ENCODE results near the gene SERAC1.

Gene SERAC1

DNA sequence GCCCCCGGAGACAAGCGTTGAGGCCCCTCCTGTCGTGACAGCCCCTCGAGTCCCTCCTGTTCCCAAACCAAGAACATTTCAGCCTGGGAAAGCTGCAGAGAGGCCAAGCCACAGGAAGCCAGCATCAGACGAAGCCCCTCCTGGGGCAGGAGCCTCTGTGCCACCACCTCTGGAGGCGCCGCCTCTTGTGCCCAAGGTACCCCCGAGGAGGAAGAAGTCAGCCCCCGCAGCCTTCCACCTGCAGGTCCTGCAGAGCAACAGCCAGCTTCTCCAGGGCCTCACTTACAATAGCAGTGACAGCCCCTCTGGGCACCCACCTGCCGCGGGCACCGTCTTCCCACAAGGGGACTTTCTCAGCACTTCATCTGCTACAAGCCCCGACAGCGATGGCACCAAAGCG is 72.4 kb downstream of the SERAC1 start:
- TF ChIP-seq, protein P1, sequence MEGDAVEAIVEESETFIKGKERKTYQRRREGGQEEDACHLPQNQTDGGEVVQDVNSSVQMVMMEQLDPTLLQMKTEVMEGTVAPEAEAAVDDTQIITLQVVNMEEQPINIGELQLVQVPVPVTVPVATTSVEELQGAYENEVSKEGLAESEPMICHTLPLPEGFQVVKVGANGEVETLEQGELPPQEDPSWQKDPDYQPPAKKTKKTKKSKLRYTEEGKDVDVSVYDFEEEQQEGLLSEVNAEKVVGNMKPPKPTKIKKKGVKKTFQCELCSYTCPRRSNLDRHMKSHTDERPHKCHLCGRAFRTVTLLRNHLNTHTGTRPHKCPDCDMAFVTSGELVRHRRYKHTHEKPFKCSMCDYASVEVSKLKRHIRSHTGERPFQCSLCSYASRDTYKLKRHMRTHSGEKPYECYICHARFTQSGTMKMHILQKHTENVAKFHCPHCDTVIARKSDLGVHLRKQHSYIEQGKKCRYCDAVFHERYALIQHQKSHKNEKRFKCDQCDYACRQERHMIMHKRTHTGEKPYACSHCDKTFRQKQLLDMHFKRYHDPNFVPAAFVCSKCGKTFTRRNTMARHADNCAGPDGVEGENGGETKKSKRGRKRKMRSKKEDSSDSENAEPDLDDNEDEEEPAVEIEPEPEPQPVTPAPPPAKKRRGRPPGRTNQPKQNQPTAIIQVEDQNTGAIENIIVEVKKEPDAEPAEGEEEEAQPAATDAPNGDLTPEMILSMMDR (IDR thresholded peaks at IDR 0.05) = no peak
- Histone ChIP-seq H3K79me2 (no peaks in the 10 kb centered on the region), H3K36me3 (ENCODE audit: control insufficient read depth, insufficient read depth, low read length) (no peaks in the 10 kb centered on the region), H3K9ac (no peak overlapping the region), H3K27ac (no peak overlapping the region), H3K27me3 (ENCODE audit: control insufficient read depth, insufficient read depth, low read length) (no peaks in the 10 kb centered on the region), H3K4me3 (ENCODE audit: low read depth, low read length) (no peak overlapping the region), H2AFZ (no peak overlapping the region), H3K4me2 (ENCODE audit: low read length) (no peak overlapping the region), H3K4me1 (no peaks in the 10 kb centered on the region), H3K9me3 (ENCODE audit: control insufficient read depth, low read length) (no peaks in the 10 kb centered on the region)

DNA sequence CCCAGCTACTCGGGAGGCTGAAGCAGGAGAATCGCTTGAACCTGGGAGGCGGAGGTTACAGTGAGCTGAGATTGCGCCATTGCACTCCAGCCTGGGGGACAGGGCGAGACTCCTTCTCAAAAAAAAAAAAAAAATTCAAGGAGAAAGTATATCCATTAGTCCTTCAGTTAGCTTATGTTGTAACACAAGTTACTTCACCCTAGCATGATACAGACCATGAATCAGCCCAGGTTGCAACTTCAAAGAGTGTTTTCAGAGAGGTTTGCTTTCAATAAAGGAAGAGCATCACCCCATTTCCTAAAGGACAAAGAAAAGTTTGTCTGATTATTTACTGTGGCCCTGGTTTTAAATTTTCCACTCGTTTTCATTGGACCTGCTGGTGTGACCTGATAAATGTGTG is 73.0 kb downstream of the SERAC1 start:
- Histone ChIP-seq H3K4me2 (ENCODE audit: low read length) (no peak overlapping the region), H3K9ac (no peak overlapping the region), H3K4me3 (ENCODE audit: low read depth, low read length) (no peak overlapping the region), H3K9me3 (ENCODE audit: control insufficient read depth, low read length) (no peaks in the 10 kb centered on the region), H3K27ac (no peak overlapping the region), H3K4me1 (no peaks in the 10 kb centered on the region), H2AFZ (no peak overlapping the region), H3K79me2 (no peaks in the 10 kb centered on the region), H3K27me3 (ENCODE audit: control insufficient read depth, insufficient read depth, low read length) (no peaks in the 10 kb centered on the region), H3K36me3 (ENCODE audit: control insufficient read depth, insufficient read depth, low read length) (no peaks in the 10 kb centered on the region)
- TF ChIP-seq, protein P1 (IDR thresholded peaks at IDR 0.05) = no peak

DNA sequence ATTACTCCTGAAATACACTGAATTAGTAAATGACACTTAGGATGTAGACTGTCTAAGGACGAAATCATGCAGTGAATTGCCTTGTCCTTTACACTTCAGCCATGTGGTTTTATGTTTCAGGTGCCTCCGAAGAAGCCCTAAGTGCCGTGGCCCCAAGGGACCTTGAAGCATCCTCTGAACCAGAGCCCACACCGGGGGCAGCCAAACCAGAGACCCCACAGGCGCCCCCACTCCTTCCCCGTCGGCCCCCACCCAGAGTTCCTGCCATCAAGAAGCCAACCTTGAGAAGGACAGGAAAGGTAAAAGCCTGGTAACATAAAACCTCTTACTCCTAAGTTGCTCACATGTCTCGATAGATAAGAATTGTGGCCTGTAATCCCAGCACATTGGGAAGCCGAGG is 75.3 kb downstream of the SERAC1 start:
- H3K9ac ChIP-seq = no peak overlapping the region
- no peak overlapping the region for H3K27ac ChIP-seq
- no peak overlapping the region for H3K4me2 ChIP-seq (ENCODE audit: low read length)
- no peaks in the 10 kb centered on the region for H3K79me2 ChIP-seq
- H3K27me3 ChIP-seq (ENCODE audit: control insufficient read depth, insufficient read depth, low read length) = no peaks in the 10 kb centered on the region
- TF ChIP-seq, protein P1 (IDR thresholded peaks at IDR 0.05) = no peak
- no peak overlapping the region for H2AFZ ChIP-seq
- no peaks in the 10 kb centered on the region for H3K9me3 ChIP-seq (ENCODE audit: control insufficient read depth, low read length)
- H3K4me1 ChIP-seq = no peaks in the 10 kb centered on the region
- no peaks in the 10 kb centered on the region for H3K36me3 ChIP-seq (ENCODE audit: control insufficient read depth, insufficient read depth, low read length)
- no peak overlapping the region for H3K4me3 ChIP-seq (ENCODE audit: low read depth, low read length)

DNA sequence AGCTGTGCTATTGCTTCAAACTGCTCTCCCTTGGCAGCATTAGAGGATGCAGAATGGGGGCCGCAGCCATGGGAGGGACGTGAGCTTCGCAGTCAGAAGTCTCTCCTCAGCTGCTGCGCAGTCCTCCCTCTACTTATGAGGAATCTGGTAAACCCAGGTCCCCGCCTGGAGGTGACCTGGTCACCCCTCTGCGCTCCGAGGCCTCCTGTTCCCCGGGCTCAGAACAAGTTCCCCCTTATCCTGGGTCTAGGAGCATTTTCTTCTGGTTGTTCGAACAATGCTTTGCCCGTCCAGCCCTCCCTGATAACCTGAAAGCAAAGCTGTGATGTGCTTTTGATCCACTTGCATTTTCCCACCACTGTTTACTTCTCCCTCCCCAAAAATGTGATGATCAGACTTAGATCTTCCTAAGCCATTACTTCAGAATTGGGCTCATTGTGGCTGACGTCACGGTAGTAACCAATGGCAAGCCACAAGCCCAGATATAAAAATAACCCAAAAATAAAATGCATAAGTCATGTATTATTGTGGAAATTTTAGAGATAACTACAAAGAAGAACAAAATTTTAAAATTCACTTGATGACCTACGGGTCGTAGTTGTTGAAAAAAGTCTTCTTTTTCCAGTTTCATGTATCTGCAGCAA is 80.7 kb downstream of the SERAC1 start:
- H3K9ac ChIP-seq = no peak overlapping the region
- no peak overlapping the region for H3K4me3 ChIP-seq (ENCODE audit: low read depth, low read length)
- H3K36me3 ChIP-seq (ENCODE audit: control insufficient read depth, insufficient read depth, low read length) = no peaks in the 10 kb centered on the region
- H3K4me1 ChIP-seq = no peaks in the 10 kb centered on the region
- no peak overlapping the region for H2AFZ ChIP-seq
- H3K9me3 ChIP-seq (ENCODE audit: control insufficient read depth, low read length) = no peaks in the 10 kb centered on the region
- no peak overlapping the region for H3K27ac ChIP-seq
- H3K79me2 ChIP-seq = no peaks in the 10 kb centered on the region
- no peak overlapping the region for H3K4me2 ChIP-seq (ENCODE audit: low read length)
- H3K27me3 ChIP-seq (ENCODE audit: control insufficient read depth, insufficient read depth, low read length) = no peaks in the 10 kb centered on the region
- TF ChIP-seq, protein P1 (IDR thresholded peaks at IDR 0.05) = no peak
